CD4-positive, alpha-beta T cell treated with Interferon alpha-2 for 1 hour (primary cell): ENCODE measurements around the gene BCOR.

ENCODE experiments used
- DNase-seq, 2 donors: peaks; one replicate each; pipeline ENCODE4 v3.0.0-alpha.2; 2020 to 2022

The BCOR gene

GRCh38 chrX:40061871-40062524, 35.8 kb downstream of the BCOR start:
- no peak for DNase-seq

GRCh38 chrX:40061005-40061404, 36.8 kb downstream of the BCOR start:
- DNase-seq = no peak

- DNase-seq = no peak
These were observed 37.4 kb downstream of the BCOR start for GRCh38 chrX:40060356-40060845.

- no peak for DNase-seq
These were observed 39.0 kb downstream of the BCOR start for GRCh38 chrX:40058719-40059118.

- no peak for DNase-seq
These were observed 40.4 kb downstream of the BCOR start for GRCh38 chrX:40057405-40057804.

- no peak for DNase-seq
These were observed 41.3 kb downstream of the BCOR start for GRCh38 chrX:40056420-40056819.

GRCh38 chrX:40055495-40055894, 42.3 kb downstream of the BCOR start:
- DNase-seq = no peak

- DNase-seq = no peak
These were observed 43.0 kb downstream of the BCOR start for GRCh38 chrX:40054793-40055192.

- no peak for DNase-seq
These were observed 47.2 kb downstream of the BCOR start for GRCh38 chrX:40050532-40050931.

- DNase-seq = no peak
These were observed 48.6 kb downstream of the BCOR start for GRCh38 chrX:40049084-40049641.

GRCh38 chrX:40047485-40047884, 50.3 kb downstream of the BCOR start:
- no peak for DNase-seq

GRCh38 chrX:40043895-40044294, 53.9 kb downstream of the BCOR start:
- no peak for DNase-seq

- DNase-seq = no peak
These were observed 55.8 kb downstream of the BCOR start for GRCh38 chrX:40041915-40042314.

GRCh38 chrX:40040686-40041461, 56.9 kb downstream of the BCOR start:
- no peak for DNase-seq

GRCh38 chrX:40039887-40040286, 57.9 kb downstream of the BCOR start:
- DNase-seq = no peak

GRCh38 chrX:40037367-40037766, 60.4 kb downstream of the BCOR start:
- DNase-seq = no peak

GRCh38 chrX:40035726-40036125, 62.0 kb downstream of the BCOR start:
- no peak for DNase-seq

GRCh38 chrX:40031911-40032310, 65.8 kb downstream of the BCOR start:
- no peak for DNase-seq

GRCh38 chrX:40030205-40030604, 67.6 kb downstream of the BCOR start:
- DNase-seq = no peak

- DNase-seq = no peak
These were observed 75.3 kb downstream of the BCOR start for GRCh38 chrX:40022421-40022820.

- no peak for DNase-seq
These were observed 76.1 kb downstream of the BCOR start for GRCh38 chrX:40021647-40022046.

GRCh38 chrX:40019541-40019940, 78.2 kb downstream of the BCOR start:
- DNase-seq = no peak

- no peak for DNase-seq
These were observed 79.7 kb downstream of the BCOR start for GRCh38 chrX:40018041-40018440.

- DNase-seq = no peak
These were observed 81.0 kb downstream of the BCOR start for GRCh38 chrX:40016749-40017148.
